Karpas-422 (cell line): ENCODE data around the gene SPATA2L. TPM values are rescaled to one million over a fixed set of nuclear protein-coding genes. Genes with fewer than 3 reads are reported as not detected.
A peak's percentile ranks its signal among the peaks of the same experiment; 100 is the strongest.

ENCODE experiments used
- DNase-seq: peaks from one replicate; pipeline ENCODE4 v3.0.0-alpha.2; 2015
- H2AFZ ChIP-seq: fragments of 200-600 bp; sonication (generic); 2 replicates; pipeline ENCODE4 v1.6.1; 2014; ENCODE audit warnings: antibody characterized with exemption, low read length, mixed read lengths
- H3K27ac ChIP-seq: fragments of 200-600 bp; sonication (generic); 2 replicates; pipeline ENCODE4 v1.5.1; 2014; ENCODE audit warnings: mild to moderate bottlenecking, low read length, moderate library complexity
- H3K27me3 ChIP-seq: fragments of 200-600 bp; sonication (generic); 2 replicates; pipeline ENCODE4 v1.6.1; 2014; ENCODE audit warnings: low read length, mixed read lengths
- H3K36me3 ChIP-seq: fragments of 200-600 bp; sonication (generic); 2 replicates; pipeline ENCODE4 v1.6.1; 2014; ENCODE audit warnings: low read length, mixed read lengths; ENCODE audit not compliant: insufficient read depth
- H3K4me1 ChIP-seq: fragments of 200-600 bp; sonication (generic); 2 replicates; pipeline ENCODE4 v1.6.1; 2014; ENCODE audit warnings: mild to moderate bottlenecking, low read length, mixed read lengths
- H3K4me2 ChIP-seq: fragments of 200-600 bp; sonication (generic); 2 replicates; pipeline ENCODE4 v1.6.1; 2014; ENCODE audit warnings: low read length, low read depth, mild to moderate bottlenecking; ENCODE audit not compliant: poor library complexity, severe bottlenecking
- H3K4me3 ChIP-seq: fragments of 200-600 bp; sonication (generic); 2 replicates; pipeline ENCODE4 v1.5.1; 2014; ENCODE audit warnings: mild to moderate bottlenecking, antibody characterized with exemption, low read length, mixed read lengths
- H3K79me2 ChIP-seq: fragments of 200-600 bp; sonication (generic); 2 replicates; pipeline ENCODE4 v1.6.1; 2014; ENCODE audit warnings: mild to moderate bottlenecking, low read length, mixed read lengths
- H3K9ac ChIP-seq: fragments of 200-600 bp; sonication (generic); 2 replicates; pipeline ENCODE4 v1.6.0; 2014; ENCODE audit warnings: low read length
- H3K9me2 ChIP-seq: fragments of 200-600 bp; sonication (generic), shearing (Covaris generic); replicated peaks from 2 replicates; pipeline ENCODE4 v1.6.0; 2014; ENCODE audit warnings: mild to moderate bottlenecking, low read length, moderate library complexity; ENCODE audit not compliant: insufficient read depth
- H3K9me3 ChIP-seq: fragments of 300-700, 200-600 bp; sonication (generic); 2 replicates; pipeline ENCODE4 v1.6.1; 2014; ENCODE audit warnings: low read length, mixed read lengths
- H4K20me1 ChIP-seq: fragments of 200-600 bp; sonication (generic); 2 replicates; pipeline ENCODE4 v1.6.1; 2014; ENCODE audit warnings: mild to moderate bottlenecking, antibody characterized with exemption, low read length, low read depth; ENCODE audit not compliant: insufficient read depth
- total RNA-seq: library from RNA; depleted of rRNA; stranded (reverse); fragments of >200 nt; shearing (Covaris generic); gene quantifications from 2 replicates; pipeline ENCODE4 v1.2.3, GENCODE V29; 2014; ENCODE audit warnings: low replicate concordance; rRNA removed

Gene SPATA2L
- total RNA-seq, result 4.7 and 14.8 TPM in 2 replicates

GRCh38 chr16:89701425-89702406 lies at the start of gene SPATA2L:
Gene SPATA2L, minus strand, starts transcription at chr16:89701705. Its CDS starts 473 bp downstream, at chr16:89701232.
- DNase-seq, result peak; percentile 99
- H3K4me2 ChIP-seq, result peak within 1 kb of the TSS; percentile 96
- peaks cover 26% of the 10 kb centered on the region for H3K4me1 ChIP-seq
- H3K27me3 ChIP-seq, result no peaks in the 10 kb centered on the region
- peaks cover 6% of the 10 kb centered on the region; the same call in 1 of the 2 replicates for H4K20me1 ChIP-seq
- H2AFZ ChIP-seq, result peak within 1 kb of the TSS; percentile 80
- H3K27ac ChIP-seq, result peak within 1 kb of the TSS; percentile 68
- H3K36me3 ChIP-seq, result no peaks in the 10 kb centered on the region
- H3K4me3 ChIP-seq, result peak within 1 kb of the TSS; percentile 75
- no peaks in the 10 kb centered on the region for H3K79me2 ChIP-seq
- peak within 1 kb of the TSS; percentile 83 for H3K9ac ChIP-seq
- H3K9me2 ChIP-seq, result no peaks in the 10 kb centered on the region
- no peaks in the 10 kb centered on the region for H3K9me3 ChIP-seq

GRCh38 chr16:89749637-89750036 lies 48.1 kb upstream of the SPATA2L start:
- Histone ChIP-seq H3K9me3 (no peaks in the 10 kb centered on the region), H3K27ac (no peak overlapping the region), H3K4me2 (no peak overlapping the region), H3K79me2 (no peaks in the 10 kb centered on the region), H4K20me1 (no peaks in the 10 kb centered on the region), H3K27me3 (no peaks in the 10 kb centered on the region), H3K4me1 (no peaks in the 10 kb centered on the region), H3K9ac (no peak overlapping the region), H3K4me3 (no peak overlapping the region), H2AFZ (no peak overlapping the region), H3K36me3 (peaks cover 18% of the 10 kb centered on the region), H3K9me2 (no peaks in the 10 kb centered on the region)
- DNase-seq, result no peak

GRCh38 chr16:89748921-89749320 lies 47.4 kb upstream of the SPATA2L start:
- Histone ChIP-seq H2AFZ (no peak overlapping the region), H4K20me1 (no peaks in the 10 kb centered on the region), H3K9me2 (no peaks in the 10 kb centered on the region), H3K27ac (no peak overlapping the region), H3K79me2 (no peaks in the 10 kb centered on the region), H3K27me3 (no peaks in the 10 kb centered on the region), H3K4me3 (no peak overlapping the region), H3K4me2 (no peak overlapping the region), H3K36me3 (peaks cover 18% of the 10 kb centered on the region), H3K9ac (no peak overlapping the region), H3K9me3 (no peaks in the 10 kb centered on the region), H3K4me1 (no peaks in the 10 kb centered on the region)
- DNase-seq, result no peak

GRCh38 chr16:89748076-89748475 lies 46.6 kb upstream of the SPATA2L start:
- no peak for DNase-seq
- no peak overlapping the region for H3K9ac ChIP-seq
- H2AFZ ChIP-seq, result no peak overlapping the region
- H3K9me2 ChIP-seq, result no peaks in the 10 kb centered on the region
- no peaks in the 10 kb centered on the region for H3K4me1 ChIP-seq
- H4K20me1 ChIP-seq, result no peaks in the 10 kb centered on the region
- H3K4me2 ChIP-seq, result no peak overlapping the region
- no peaks in the 10 kb centered on the region for H3K79me2 ChIP-seq
- H3K36me3 ChIP-seq, result peaks cover 18% of the 10 kb centered on the region
- no peak overlapping the region for H3K4me3 ChIP-seq
- no peak overlapping the region for H3K27ac ChIP-seq
- no peaks in the 10 kb centered on the region for H3K9me3 ChIP-seq
- H3K27me3 ChIP-seq, result no peaks in the 10 kb centered on the region

- Histone ChIP-seq H3K4me3 (no peak overlapping the region), H3K27me3 (no peaks in the 10 kb centered on the region), H3K9me3 (no peaks in the 10 kb centered on the region), H3K27ac (no peak overlapping the region), H4K20me1 (no peaks in the 10 kb centered on the region), H3K4me2 (no peak overlapping the region), H3K79me2 (no peaks in the 10 kb centered on the region), H2AFZ (no peak overlapping the region), H3K4me1 (no peaks in the 10 kb centered on the region), H3K9ac (no peak overlapping the region), H3K9me2 (no peaks in the 10 kb centered on the region), H3K36me3 (peaks cover 19% of the 10 kb centered on the region)
- DNase-seq, result no peak
Observed at GRCh38 chr16:89746043-89746442, 44.5 kb upstream of the SPATA2L start.

GRCh38 chr16:89744813-89745212 lies 43.3 kb upstream of the SPATA2L start:
- DNase-seq, result no peak
- H3K9ac ChIP-seq, result no peak overlapping the region
- H3K4me2 ChIP-seq, result no peak overlapping the region
- no peaks in the 10 kb centered on the region for H3K9me3 ChIP-seq
- no peak overlapping the region for H3K4me3 ChIP-seq
- H3K9me2 ChIP-seq, result no peaks in the 10 kb centered on the region
- no peaks in the 10 kb centered on the region for H3K4me1 ChIP-seq
- H4K20me1 ChIP-seq, result no peaks in the 10 kb centered on the region
- H2AFZ ChIP-seq, result no peak overlapping the region
- no peaks in the 10 kb centered on the region for H3K79me2 ChIP-seq
- no peak overlapping the region for H3K27ac ChIP-seq
- peaks cover 22% of the 10 kb centered on the region for H3K36me3 ChIP-seq
- no peaks in the 10 kb centered on the region for H3K27me3 ChIP-seq

- peaks cover 38% of the 10 kb centered on the region for H3K36me3 ChIP-seq
- H3K27ac ChIP-seq, result no peak overlapping the region
- H3K4me2 ChIP-seq, result no peak overlapping the region
- H3K4me1 ChIP-seq, result no peaks in the 10 kb centered on the region
- no peak overlapping the region for H3K4me3 ChIP-seq
- no peaks in the 10 kb centered on the region for H4K20me1 ChIP-seq
- peak; percentile 39 for DNase-seq
- no peak overlapping the region for H2AFZ ChIP-seq
- H3K9ac ChIP-seq, result no peak overlapping the region
- no peaks in the 10 kb centered on the region for H3K27me3 ChIP-seq
- no peaks in the 10 kb centered on the region for H3K79me2 ChIP-seq
- H3K9me2 ChIP-seq, result no peaks in the 10 kb centered on the region
- H3K9me3 ChIP-seq, result no peaks in the 10 kb centered on the region
Observed at GRCh38 chr16:89742948-89743347, 41.4 kb upstream of the SPATA2L start.

GRCh38 chr16:89741342-89742014 lies 40.0 kb upstream of the SPATA2L start:
- H3K4me1 ChIP-seq, result no peaks in the 10 kb centered on the region

More at GRCh38 chr16:89741342-89742014, 40.0 kb upstream of the SPATA2L start:
- Histone ChIP-seq H3K36me3 (peaks cover 42% of the 10 kb centered on the region), H3K9me3 (no peaks in the 10 kb centered on the region), H3K27me3 (no peaks in the 10 kb centered on the region), H2AFZ (no peak overlapping the region), H3K9ac (no peak overlapping the region), H3K4me3 (no peak overlapping the region), H3K27ac (no peak overlapping the region), H4K20me1 (no peaks in the 10 kb centered on the region), H3K9me2 (no peaks in the 10 kb centered on the region), H3K4me2 (no peak overlapping the region), H3K79me2 (peaks cover 4% of the 10 kb centered on the region)
- DNase-seq, result peak; percentile 43
